HG03045 (cell line): ENCODE results near the gene FOXN1.
A peak's percentile ranks its signal among the peaks of the same experiment; 100 is the strongest.

ENCODE experiments used
- ATAC-seq: cut with Tn5 transposase; IDR thresholded peaks from one replicate; pipeline ENCODE4 v1.9.1; 2021; ENCODE audit warnings: mild to moderate bottlenecking, moderate library complexity; ENCODE audit not compliant: unreplicated experiment

FOXN1 gene

DNA sequence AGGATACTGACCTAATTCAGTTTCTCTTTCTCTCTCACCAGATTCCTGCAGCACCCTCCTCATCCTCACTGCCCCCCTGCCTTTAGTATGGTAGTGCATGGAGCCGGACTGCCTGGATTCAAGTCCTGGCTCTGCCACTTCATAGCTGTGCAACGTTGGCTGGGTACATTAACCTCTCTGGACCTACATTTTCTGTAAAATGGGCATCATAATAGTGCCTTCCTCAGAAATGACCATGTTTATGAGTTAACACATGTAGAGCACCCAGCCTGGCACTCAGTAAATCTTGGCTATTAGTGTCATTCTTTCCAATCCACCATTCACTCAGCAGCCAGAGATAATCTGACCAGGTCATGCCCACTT is 39.0 kb downstream of the FOXN1 start:
- ATAC-seq = no peak

DNA sequence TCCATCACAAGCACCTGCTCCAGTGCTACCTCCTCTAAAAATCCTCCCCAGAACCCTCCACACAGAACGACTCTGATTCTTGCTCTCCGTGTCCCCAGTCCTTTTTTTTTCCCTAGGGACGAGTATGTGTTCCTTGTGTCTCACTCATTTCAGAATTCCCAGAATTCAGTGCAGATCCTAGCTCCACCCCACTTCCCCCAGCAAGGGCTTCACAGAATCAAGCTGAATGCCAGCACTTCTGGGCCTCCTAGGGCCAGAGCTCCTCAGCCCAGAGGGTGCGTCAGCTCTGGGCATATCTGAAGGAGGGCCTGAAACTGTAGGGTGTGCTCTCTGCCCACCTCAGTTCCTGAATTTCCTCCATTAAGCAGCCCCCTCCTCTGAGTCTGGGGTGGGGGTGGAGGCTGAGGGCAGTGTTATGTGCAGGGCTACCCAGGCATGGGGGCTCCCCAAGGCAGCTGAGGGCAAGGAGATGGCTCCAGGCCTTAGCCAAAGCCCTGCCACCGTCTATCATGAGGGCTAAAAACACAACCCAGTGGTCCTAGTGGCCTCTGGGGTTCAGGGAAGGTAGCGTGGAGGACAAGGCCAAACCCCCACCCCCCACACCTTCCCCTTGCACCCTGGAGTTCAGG is 39.8 kb downstream of the FOXN1 start:
- ATAC-seq = no peak

DNA sequence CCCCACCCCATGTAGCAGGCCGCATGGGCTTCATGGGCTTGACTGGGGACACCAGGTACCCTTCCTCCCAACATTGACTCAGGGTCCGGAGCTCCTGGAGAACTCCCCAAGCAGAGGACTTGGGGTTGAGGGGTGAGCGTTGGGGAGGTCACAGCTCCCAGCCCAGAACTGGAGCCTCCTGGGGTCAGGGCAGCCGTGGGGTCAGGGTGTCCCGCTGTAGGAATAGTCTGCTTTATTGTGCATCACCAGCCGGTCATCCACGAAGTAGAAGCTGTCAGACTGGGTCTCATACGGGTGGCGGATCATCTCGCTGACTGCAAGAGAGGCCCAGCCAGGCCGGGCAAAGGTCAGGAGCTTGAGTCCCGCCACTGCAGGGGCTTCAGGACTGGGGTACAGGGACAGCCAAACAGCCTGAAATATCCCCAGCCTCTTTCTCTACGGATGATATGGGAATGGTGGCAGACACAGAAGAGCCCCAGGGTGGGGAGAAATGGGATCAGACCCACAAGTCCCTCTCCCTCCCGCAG is 41.0 kb downstream of the FOXN1 start:
- ATAC-seq = no peak

GRCh38 chr17:28547623-28548416 is 41.7 kb downstream of the FOXN1 start:
- ATAC-seq = no peak

DNA sequence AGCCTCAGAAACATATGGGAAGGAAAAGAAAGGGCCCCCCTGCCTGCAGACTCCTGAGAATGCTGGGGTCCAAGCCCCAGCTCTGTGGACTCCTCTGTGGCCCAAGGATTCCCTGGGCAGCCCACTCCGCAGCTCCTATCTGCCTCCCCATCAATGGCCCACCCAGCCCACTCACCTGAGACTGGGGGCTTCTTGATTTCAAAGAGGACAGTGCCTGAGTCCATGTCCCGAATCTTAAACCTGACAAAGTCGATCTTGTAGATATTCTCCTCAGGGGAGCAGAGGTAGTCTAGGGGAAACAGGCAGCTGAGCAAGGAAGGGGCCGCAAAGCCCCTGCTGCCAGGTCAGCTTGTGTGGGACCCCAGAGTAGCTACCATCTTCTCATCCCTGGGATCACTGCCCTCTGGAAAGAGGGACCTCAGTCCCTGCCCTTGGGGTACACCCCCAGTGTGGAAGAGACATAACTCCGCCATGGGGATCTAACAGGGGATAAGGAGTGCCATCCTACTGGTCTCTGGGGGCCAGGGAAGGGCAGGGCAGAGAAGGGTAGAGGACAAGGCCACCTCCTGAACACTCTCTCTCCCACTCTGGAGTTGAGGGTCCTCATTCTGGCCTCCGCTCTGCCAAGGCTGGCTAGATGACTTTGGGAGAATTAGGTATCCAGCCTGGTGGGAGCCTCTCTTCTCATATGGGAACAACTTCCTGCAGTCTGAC is 42.4 kb downstream of the FOXN1 start:
- no peak for ATAC-seq

GRCh38 chr17:28549236-28550132 is 43.3 kb downstream of the FOXN1 start:
- no peak for ATAC-seq

DNA sequence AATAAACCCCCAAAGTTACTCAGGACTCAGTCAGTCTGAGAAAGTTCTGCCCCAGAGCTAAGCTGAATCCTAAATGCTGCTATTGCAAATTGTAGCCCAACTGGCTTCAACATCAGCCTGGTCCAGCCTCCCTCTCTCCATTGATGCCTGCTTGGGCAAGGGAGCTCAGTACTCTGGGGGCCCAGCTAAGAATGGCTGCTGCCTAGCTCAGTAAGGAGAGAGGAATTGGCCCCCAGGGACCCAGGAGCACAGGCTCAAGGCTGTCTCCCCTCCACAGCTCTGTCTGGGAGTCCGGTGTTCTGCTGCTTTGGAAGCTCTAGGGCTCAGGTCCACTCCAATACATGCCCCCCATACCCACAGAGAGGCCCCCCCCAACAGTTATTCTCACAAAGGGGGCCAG is 44.7 kb downstream of the FOXN1 start:
- ATAC-seq = no peak

- ATAC-seq = no peak
Observed at GRCh38 chr17:28551421-28552175, 45.5 kb downstream of the FOXN1 start.

DNA sequence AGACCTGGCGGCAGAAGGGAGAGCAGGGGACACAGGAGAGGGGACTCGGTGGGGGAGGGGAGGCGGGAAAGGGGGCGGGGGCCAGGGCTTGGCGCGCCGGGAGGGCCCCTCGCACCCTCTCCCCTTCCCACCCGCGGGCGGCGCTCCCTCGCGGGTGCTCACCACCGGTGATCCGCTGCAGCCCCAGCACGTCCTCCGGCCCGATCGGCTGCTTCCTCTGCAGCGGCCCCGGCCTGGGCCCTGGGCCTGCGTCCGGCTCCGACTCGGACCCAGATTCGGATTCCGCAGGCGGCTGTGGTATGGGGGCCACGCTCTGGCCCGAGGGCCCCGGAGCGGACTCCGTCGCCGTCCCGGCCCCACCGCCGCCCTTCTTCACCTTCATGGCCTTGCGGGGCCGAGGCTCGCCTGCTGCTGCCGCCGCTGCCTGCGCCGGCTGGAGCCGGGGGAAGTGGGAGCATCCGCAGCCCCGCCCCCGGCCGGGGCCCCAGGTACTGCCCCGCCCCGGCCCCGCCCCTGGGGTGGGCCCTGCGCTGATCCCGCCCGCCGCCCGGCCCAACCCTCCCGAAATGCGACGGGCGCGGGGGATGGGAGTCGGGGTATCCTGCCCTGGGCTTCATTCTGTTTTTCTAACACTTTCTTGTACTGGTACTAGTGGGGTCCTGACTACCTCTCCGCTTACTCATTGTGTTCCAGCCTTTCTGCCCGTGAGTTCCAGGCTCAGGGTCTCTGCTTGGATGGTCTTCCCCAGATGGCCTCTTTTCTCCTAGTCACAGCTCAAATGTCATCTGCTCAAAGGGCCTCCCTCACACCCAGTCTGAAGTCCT is 46.2 kb downstream of the FOXN1 start, which contains the start of gene UNC119:
TSS of gene UNC119 (minus strand) at position 449 of the 824 bp plus-strand sequence. CDS start at position 382, 67 bp downstream.
- peak; percentile 55 for ATAC-seq

GRCh38 chr17:28553000-28553505 is 46.9 kb downstream of the FOXN1 start:
- ATAC-seq = no peak

DNA sequence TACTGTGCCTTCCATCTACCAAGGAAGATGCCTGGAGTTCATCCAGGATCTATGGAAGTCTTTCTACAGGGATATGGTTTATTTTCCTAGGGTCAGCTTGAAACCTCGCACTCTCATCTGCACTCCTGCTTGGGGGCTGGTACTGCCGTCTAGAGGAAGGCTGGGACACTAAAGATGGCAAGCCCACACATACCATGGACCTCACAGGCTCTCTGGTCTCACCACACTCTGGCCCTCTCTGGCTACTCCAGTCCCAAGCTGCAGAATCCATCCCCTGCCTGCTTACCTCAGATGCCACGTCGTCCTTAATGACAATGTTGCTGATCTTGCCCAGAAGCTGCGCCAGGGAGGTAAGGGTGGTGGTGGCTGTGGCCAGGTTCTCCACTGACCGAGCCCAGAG is 48.4 kb downstream of the FOXN1 start:
- ATAC-seq = no peak

DNA sequence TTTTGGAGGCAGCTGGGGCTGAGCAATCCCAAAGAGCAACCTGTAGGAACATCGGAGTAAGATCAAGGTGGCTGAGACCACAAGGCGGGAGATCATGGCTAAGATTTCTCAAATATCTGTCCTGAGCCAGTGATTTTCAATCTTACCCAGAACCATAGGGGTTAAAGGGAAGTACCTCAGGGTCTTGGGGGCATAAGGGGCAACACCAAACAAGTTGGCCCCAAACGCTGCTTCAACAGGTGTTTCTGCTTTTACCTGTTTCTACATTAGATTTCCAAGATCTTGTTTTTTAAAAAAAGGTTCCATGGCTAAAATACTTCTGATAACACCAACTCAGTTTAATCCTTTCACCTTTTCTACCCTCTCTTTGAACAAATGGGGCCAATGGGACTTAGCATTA is 48.9 kb downstream of the FOXN1 start:
- ATAC-seq = no peak

DNA sequence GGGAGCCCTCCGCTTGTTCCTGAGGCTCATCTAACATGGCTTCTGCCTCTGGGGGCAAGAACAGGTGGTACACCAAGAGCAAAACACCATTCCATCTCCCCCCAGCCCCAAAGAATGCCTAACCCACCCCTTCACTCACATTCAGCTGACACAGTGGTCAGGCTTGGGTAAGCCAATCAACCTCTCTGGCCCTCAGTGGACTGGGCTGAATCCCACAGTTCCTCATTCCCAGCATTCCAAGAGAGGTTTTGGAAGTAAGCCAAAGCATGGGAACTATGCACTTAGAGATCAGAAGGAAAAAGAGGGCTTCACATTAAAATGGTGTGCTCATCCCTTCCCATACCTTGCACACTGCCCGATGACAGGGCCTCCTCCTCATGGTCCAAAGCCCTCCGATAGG is 57.3 kb downstream of the FOXN1 start:
- no peak for ATAC-seq

DNA sequence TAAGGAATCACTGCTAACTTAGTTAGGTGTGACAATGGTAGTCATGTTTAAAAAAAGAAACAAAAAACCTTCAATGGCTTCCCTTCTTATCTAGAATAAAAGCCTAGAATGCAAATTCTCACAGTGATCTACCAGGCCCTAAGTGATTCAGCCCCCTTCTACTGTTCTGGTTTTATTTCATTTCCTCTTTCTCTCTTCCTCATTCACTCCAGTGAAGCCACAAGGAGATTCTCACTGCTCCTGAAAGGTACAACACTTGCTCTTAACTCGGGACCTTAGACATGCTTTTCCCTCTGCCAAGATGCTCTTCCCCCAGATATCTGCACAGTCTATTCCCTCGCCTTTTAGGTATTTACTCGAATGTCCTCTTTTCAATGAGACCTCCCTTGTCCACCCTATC is 61.5 kb downstream of the FOXN1 start:
- ATAC-seq = no peak

- ATAC-seq = no peak
Observed at GRCh38 chr17:28569446-28569845, 63.3 kb downstream of the FOXN1 start.

GRCh38 chr17:28570716-28571360 is 64.7 kb downstream of the FOXN1 start:
- peak; percentile 22 for ATAC-seq

GRCh38 chr17:28571361-28572122 is 65.4 kb downstream of the FOXN1 start, which contains the start of gene PIGS:
TSS of gene PIGS (minus strand) at chr17:28571524. CDS start at chr17:28571496, 28 bp downstream.
- ATAC-seq = peak; percentile 90
